NCI-H1105 treated with DMSO at 0.1 percent for 48 hours (cell line): Measurements from ENCODE around the gene CNNM4.
A peak's percentile ranks its signal among the peaks of the same experiment; 100 is the strongest.

ENCODE experiments used
- DNase-seq: peaks from one replicate; lab custom pipeline; 2025; lab: John Stamatoyannopoulos, UW

Gene CNNM4

GRCh38 chr2:96759548-96759947, 1.2 kb upstream of the CNNM4 start:
- no peak for DNase-seq

- DNase-seq: no peak
These were observed 507 bp downstream of the CNNM4 start for GRCh38 chr2:96760986-96761832.

- peak; percentile 63 for DNase-seq
These were observed 2.0 kb downstream of the CNNM4 start for GRCh38 chr2:96762529-96763311.

GRCh38 chr2:96763511-96764252, 3.0 kb downstream of the CNNM4 start:
- peak; percentile 53 for DNase-seq

- DNase-seq: no peak
These were observed 3.5 kb downstream of the CNNM4 start for GRCh38 chr2:96764253-96764637.

GRCh38 chr2:96767135-96767871, 6.6 kb downstream of the CNNM4 start:
- DNase-seq: no peak

GRCh38 chr2:96768083-96768561, 7.4 kb downstream of the CNNM4 start:
- DNase-seq: no peak

GRCh38 chr2:96769814-96770213, 9.1 kb downstream of the CNNM4 start:
- no peak for DNase-seq

- DNase-seq: no peak
These were observed 9.9 kb downstream of the CNNM4 start for GRCh38 chr2:96770442-96771202.

- no peak for DNase-seq
These were observed 11.3 kb downstream of the CNNM4 start for GRCh38 chr2:96771796-96772618.

GRCh38 chr2:96772903-96773671, 12.4 kb downstream of the CNNM4 start:
- no peak for DNase-seq

- peak; percentile 68 for DNase-seq
These were observed 13.2 kb downstream of the CNNM4 start for GRCh38 chr2:96773922-96774321.

- DNase-seq: no peak
These were observed 14.5 kb downstream of the CNNM4 start for GRCh38 chr2:96775160-96775559.

- no peak for DNase-seq
These were observed 22.7 kb downstream of the CNNM4 start for GRCh38 chr2:96783388-96783787.

GRCh38 chr2:96787411-96787810, 26.7 kb downstream of the CNNM4 start:
- no peak for DNase-seq

- no peak for DNase-seq
These were observed 27.9 kb downstream of the CNNM4 start for GRCh38 chr2:96788442-96789244.

GRCh38 chr2:96789245-96789617, 28.5 kb downstream of the CNNM4 start:
- DNase-seq: no peak
